K562 (cell line): ENCODE data around the gene C1QTNF6. TPM values are rescaled to one million over a fixed set of nuclear protein-coding genes. Genes with fewer than 3 reads are reported as not detected.

Source experiments
- ATAC-seq: fragments of 200-7000 bp; cut with Tn5 transposase; 3 replicates; pipeline ENCODE4 v1.9.1; 2020; ENCODE audit warnings: moderate library complexity
- BruUV-seq: library from RNA; stranded (reverse); fragments of 400-500 nt; replicated peaks from 2 replicates; lab custom pipeline; 2021; lab: Mats Ljungman, UMichigan
- CTCF ChIA-PET: fragments of 300-600 bp; formaldehyde crosslinking; extraction: SDS; loops from one replicate; lab custom pipeline; 2021; ENCODE audit warnings: low intra/inter-chr PET ratio; lab: Yijun Ruan, JAX
- POLR2A ChIA-PET: fragments of 300-600, 350-650 bp; sonication (Branson Sonifier 250); formaldehyde crosslinking; extraction: SDS; loops from one replicate; lab custom pipeline; 2021; ENCODE audit warnings: antibody characterized with exemption, inconsistent platforms; lab: Yijun Ruan, JAX
- DNase-seq, 4 experiments: peaks; one replicate each; pipeline versions ENCODE4 v3.0.0 to v3.0.0-alpha.2; 2011 to 2018; ENCODE audit warnings: low spot score in 3 of 4, mixed read lengths in 3 of 4; ENCODE audit errors: extremely low read depth in 1 of 4
- FAIRE-seq: peaks from 2 replicates; lab custom pipeline; 2011; peaks lifted over from hg19 to GRCh38; lab: Jason Lieb, UNC
- H2AFZ ChIP-seq: 2 replicates; pipeline ENCODE4 v1.6.0; 2011; ENCODE audit warnings: low read depth, low read length, control low read depth, inconsistent platforms
- H3K27ac ChIP-seq: fragments of 200-600 bp; 3 replicates; pipeline ENCODE4 v1.8.0; 2011; ENCODE audit warnings: low read depth, mild to moderate bottlenecking, control low read depth, inconsistent platforms, low read length, moderate library complexity, mixed read lengths; ENCODE audit errors: extremely low read depth
- H3K27me3 ChIP-seq, 2 experiments: fragments of 300-600 bp in 1 of 2; 2 replicates in 1 of 2; 3 replicates in 1 of 2; pipeline versions ENCODE4 v1.6.0 to v1.8.0; 2011; ENCODE audit warnings: inconsistent platforms in 2 of 2, low read length in 2 of 2, mild to moderate bottlenecking in 1 of 2, mixed read lengths in 1 of 2, moderate library complexity in 1 of 2; ENCODE audit not compliant: control insufficient read depth in 2 of 2, insufficient read depth in 2 of 2
- H3K36me3 ChIP-seq: fragments of 300-600 bp; 3 replicates; pipeline ENCODE4 v1.8.0; 2011; ENCODE audit warnings: mild to moderate bottlenecking, low read length, inconsistent platforms; ENCODE audit not compliant: control insufficient read depth, insufficient read depth
- H3K4me1 ChIP-seq, 2 experiments: fragments of 200-600 bp in 1 of 2; replicated peaks in 1 of 2; 2 replicates in 1 of 2; 3 replicates in 1 of 2; pipeline versions ENCODE4 v1.5.1 to v1.8.0; 2011; ENCODE audit warnings: inconsistent platforms in 2 of 2, low read length in 2 of 2, mild to moderate bottlenecking in 1 of 2, mixed read lengths in 1 of 2, moderate library complexity in 1 of 2; ENCODE audit not compliant: control insufficient read depth in 2 of 2, insufficient read depth in 2 of 2
- H3K4me2 ChIP-seq: 2 replicates; pipeline ENCODE4 v1.6.1; 2011; ENCODE audit warnings: low read length, control low read depth, inconsistent platforms, mixed read lengths; ENCODE audit not compliant: insufficient read depth
- H3K4me3 ChIP-seq: fragments of 200-600 bp; sonication (generic), shearing (Covaris generic); 2 replicates; pipeline ENCODE4 v1.5.1; 2016; ENCODE audit warnings: control low read depth, inconsistent platforms
- H3K79me2 ChIP-seq: fragments of 200-600 bp; 3 replicates; pipeline ENCODE4 v1.8.0; 2011; ENCODE audit warnings: low read length, inconsistent platforms; ENCODE audit not compliant: control insufficient read depth, insufficient read depth
- H3K9ac ChIP-seq, 2 experiments: 2 replicates each; pipeline versions ENCODE4 v1.6.0 to v1.6.1; 2011; ENCODE audit warnings: low read depth in 2 of 2, low read length in 2 of 2, control low read depth in 1 of 2, inconsistent platforms in 1 of 2, mild to moderate bottlenecking in 1 of 2, mixed read lengths in 1 of 2; ENCODE audit not compliant: insufficient read depth in 1 of 2
- H3K9me1 ChIP-seq: one replicate; pipeline ENCODE4 v1.6.0; 2011; ENCODE audit warnings: inconsistent platforms, mild to moderate bottlenecking, low read length, moderate library complexity; ENCODE audit not compliant: control insufficient read depth, insufficient read depth
- H3K9me3 ChIP-seq: replicated peaks from 2 replicates; pipeline ENCODE4 v1.5.1; 2011; ENCODE audit warnings: low read depth, low read length, inconsistent platforms; ENCODE audit not compliant: control insufficient read depth, insufficient read depth
- H4K20me1 ChIP-seq: replicated peaks from 2 replicates; pipeline ENCODE4 v1.6.1; 2011; ENCODE audit warnings: low read length, inconsistent platforms, mixed read lengths; ENCODE audit not compliant: control insufficient read depth, insufficient read depth
- BMI1 ChIP-seq: fragments of 150-350 bp; IDR thresholded peaks from 2 replicates; pipeline ENCODE4 v1.6.1; 2014; ENCODE audit warnings: low read length
- HMG20B ChIP-seq: fragments of 250-450 bp; sonication (Bioruptor Pico); IDR thresholded peaks from 2 replicates; pipeline ENCODE4 v1.5.0; 2021; ENCODE audit warnings: mild to moderate bottlenecking
- RB1 ChIP-seq: fragments of 450-650 bp; IDR thresholded peaks from 2 replicates; pipeline ENCODE4 v1.6.1; 2017; ENCODE audit warnings: low read depth, mild to moderate bottlenecking
- ZNF444 ChIP-seq: fragments of 250-450 bp; sonication (Bioruptor Pico); IDR thresholded peaks from 2 replicates; pipeline ENCODE4 v1.4.0; 2020; ENCODE audit warnings: mild to moderate bottlenecking, moderate library complexity
- ZNF589 ChIP-seq: fragments of 200-800 bp; sonication (Bioruptor generic); IDR thresholded peaks from 2 replicates; pipeline ENCODE4 v1.6.1; 2016; ENCODE audit warnings: low read depth, missing genetic modification characterization, missing compliant biosample characterization
- WGBS: fragments of 100-300 bp; shearing (Covaris generic); methylation state at CpG from one replicate; pipeline ENCODE4 v1.1.6; 2016; ENCODE audit warnings: low coverage, mixed read lengths; ENCODE audit not compliant: insufficient coverage; ENCODE audit errors: missing lambda C conversion rate; 5-methylcytosine and 5-hydroxymethylcytosine counted together
- in situ Hi-C: fragments of 300-500 bp; cut with MboI; formaldehyde crosslinking; loops from 4 replicates; pipeline ENCODE4 v1.15.0; 2018; ENCODE audit warnings: inconsistent platforms, mixed read lengths
- intact Hi-C: fragments of 100-400 bp; cut with micrococcal nuclease; formaldehyde crosslinking; loops from 2 replicates; pipeline ENCODE4 v1.14.2; 2022
- polyA plus RNA-seq, 8 experiments: library from polyadenylated mRNA; depleted of rRNA in 4 of 8; stranded (reverse) in 5 of 8; unstranded in 3 of 8; fragments of >200 nt; fragmentation: Nextera tagmentation in 2 of 8; fragmentation: Illumina TruSeq in 1 of 8; extraction: Ambion mirVana in 2 of 8; extraction: Trizol in 1 of 8; gene quantifications; 2 replicates each; pipeline versions ENCODE4 v1.2.1 to v1.2.3, GENCODE V29; 2011 to 2014; ENCODE audit warnings: inconsistent platforms in 1 of 8, missing spikeins in 1 of 8
- total RNA-seq, 7 experiments: library from RNA; depleted of rRNA in 6 of 7; stranded (reverse); fragments of >200 nt in 6 of 7; fragmentation: Illumina TruSeq in 2 of 7; extraction: Trizol in 2 of 7; gene quantifications; 2 replicates each; pipeline versions ENCODE4 v1.2.1 to v1.2.3, GENCODE V29; 2011 to 2021; ENCODE audit warnings: low replicate concordance in 1 of 7
- TF ChIP-seq, protein P1 (sequence below): fragments of 450-650 bp; formaldehyde crosslinking; IDR thresholded peaks from 2 replicates; pipeline ENCODE4 v1.4.0; 2020; ENCODE audit warnings: mild to moderate bottlenecking, moderate library complexity
- TF ChIP-seq, protein P2 (sequence below): fragments of 250-450 bp; sonication (Bioruptor Pico); IDR thresholded peaks from 2 replicates; pipeline ENCODE4 v1.8.0; 2021; ENCODE audit warnings: moderate library complexity, mild to moderate bottlenecking, inconsistent platforms
- TF ChIP-seq, protein P3 (sequence below): sonication (generic); formaldehyde crosslinking; IDR thresholded peaks from 2 replicates; pipeline ENCODE4 v1.8.0; 2022; ENCODE audit warnings: mild to moderate bottlenecking, missing genetic modification reagents

Gene C1QTNF6
- total and polyA plus RNA-seq, 9 of the 15 experiments (the other 6 are each of a cell fraction or from before 2014, with no cell fraction given), result 0.18 to 0.92 (median 0.55) TPM

DNA sequence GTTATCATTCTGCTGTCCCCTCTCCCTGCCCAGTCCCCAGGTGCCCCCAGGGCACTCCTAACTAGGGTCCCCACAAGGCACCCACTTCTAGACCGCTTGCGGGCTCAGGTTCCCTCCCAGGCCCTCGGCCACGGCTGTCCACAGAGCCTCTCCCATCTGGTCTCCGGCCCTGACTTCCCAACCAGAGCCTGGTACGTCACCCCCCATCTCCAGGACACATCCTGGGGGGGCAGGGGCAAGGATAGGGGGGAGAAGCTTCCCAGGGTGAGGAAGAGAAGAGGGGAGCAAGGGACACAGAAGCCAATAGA, 23.8 kb upstream of the C1QTNF6 start:
- Histone ChIP-seq H3K4me2 (no peak overlapping the region), H3K9me1 (no peaks in the 10 kb centered on the region), H4K20me1 (no peaks in the 10 kb centered on the region), H3K36me3 (no peaks in the 10 kb centered on the region), H3K9me3 (no peaks in the 10 kb centered on the region), H3K9ac (peak overlapping the region in 1 of 2 experiments; percentile 36; a peak in 2 of 4 replicates), H3K4me3 (no peak overlapping the region), H3K27me3 (peaks cover 0 to 15% of the 10 kb centered on the region in 2 experiments; a peak in 2 of 5 replicates), H2AFZ (no peak overlapping the region), H3K79me2 (no peaks in the 10 kb centered on the region), H3K27ac (no peak overlapping the region), H3K4me1 (peaks cover 0 to 26% of the 10 kb centered on the region in 2 experiments; a peak in 3 of 5 replicates)
- no TSS peak for BruUV-seq
- DNase-seq (no peak), ATAC-seq (no peak), FAIRE-seq (no peak)
- ChIA-PET POLR2A (interaction anchor here (1.0 kb wide), 1 partner anchor 13 kb away, joined by 3 read pairs; no protein-coding TSS in a partner anchor), CTCF (no interaction called here)
- intact Hi-C loops (no loop called here), in situ Hi-C loops (no loop called here)
- 10% methylated on average over 2 of the region's 6 CpGs for WGBS
- TF ChIP-seq, protein P1, sequence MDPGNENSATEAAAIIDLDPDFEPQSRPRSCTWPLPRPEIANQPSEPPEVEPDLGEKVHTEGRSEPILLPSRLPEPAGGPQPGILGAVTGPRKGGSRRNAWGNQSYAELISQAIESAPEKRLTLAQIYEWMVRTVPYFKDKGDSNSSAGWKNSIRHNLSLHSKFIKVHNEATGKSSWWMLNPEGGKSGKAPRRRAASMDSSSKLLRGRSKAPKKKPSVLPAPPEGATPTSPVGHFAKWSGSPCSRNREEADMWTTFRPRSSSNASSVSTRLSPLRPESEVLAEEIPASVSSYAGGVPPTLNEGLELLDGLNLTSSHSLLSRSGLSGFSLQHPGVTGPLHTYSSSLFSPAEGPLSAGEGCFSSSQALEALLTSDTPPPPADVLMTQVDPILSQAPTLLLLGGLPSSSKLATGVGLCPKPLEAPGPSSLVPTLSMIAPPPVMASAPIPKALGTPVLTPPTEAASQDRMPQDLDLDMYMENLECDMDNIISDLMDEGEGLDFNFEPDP (CRISPR knock-in tag), result no peak
- no peak for TF ChIP-seq HMG20B (CRISPR knock-in tag)
- TF ChIP-seq, protein P2, sequence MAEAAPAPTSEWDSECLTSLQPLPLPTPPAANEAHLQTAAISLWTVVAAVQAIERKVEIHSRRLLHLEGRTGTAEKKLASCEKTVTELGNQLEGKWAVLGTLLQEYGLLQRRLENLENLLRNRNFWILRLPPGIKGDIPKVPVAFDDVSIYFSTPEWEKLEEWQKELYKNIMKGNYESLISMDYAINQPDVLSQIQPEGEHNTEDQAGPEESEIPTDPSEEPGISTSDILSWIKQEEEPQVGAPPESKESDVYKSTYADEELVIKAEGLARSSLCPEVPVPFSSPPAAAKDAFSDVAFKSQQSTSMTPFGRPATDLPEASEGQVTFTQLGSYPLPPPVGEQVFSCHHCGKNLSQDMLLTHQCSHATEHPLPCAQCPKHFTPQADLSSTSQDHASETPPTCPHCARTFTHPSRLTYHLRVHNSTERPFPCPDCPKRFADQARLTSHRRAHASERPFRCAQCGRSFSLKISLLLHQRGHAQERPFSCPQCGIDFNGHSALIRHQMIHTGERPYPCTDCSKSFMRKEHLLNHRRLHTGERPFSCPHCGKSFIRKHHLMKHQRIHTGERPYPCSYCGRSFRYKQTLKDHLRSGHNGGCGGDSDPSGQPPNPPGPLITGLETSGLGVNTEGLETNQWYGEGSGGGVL (CRISPR knock-in tag), result no peak
- TF ChIP-seq, protein P3, sequence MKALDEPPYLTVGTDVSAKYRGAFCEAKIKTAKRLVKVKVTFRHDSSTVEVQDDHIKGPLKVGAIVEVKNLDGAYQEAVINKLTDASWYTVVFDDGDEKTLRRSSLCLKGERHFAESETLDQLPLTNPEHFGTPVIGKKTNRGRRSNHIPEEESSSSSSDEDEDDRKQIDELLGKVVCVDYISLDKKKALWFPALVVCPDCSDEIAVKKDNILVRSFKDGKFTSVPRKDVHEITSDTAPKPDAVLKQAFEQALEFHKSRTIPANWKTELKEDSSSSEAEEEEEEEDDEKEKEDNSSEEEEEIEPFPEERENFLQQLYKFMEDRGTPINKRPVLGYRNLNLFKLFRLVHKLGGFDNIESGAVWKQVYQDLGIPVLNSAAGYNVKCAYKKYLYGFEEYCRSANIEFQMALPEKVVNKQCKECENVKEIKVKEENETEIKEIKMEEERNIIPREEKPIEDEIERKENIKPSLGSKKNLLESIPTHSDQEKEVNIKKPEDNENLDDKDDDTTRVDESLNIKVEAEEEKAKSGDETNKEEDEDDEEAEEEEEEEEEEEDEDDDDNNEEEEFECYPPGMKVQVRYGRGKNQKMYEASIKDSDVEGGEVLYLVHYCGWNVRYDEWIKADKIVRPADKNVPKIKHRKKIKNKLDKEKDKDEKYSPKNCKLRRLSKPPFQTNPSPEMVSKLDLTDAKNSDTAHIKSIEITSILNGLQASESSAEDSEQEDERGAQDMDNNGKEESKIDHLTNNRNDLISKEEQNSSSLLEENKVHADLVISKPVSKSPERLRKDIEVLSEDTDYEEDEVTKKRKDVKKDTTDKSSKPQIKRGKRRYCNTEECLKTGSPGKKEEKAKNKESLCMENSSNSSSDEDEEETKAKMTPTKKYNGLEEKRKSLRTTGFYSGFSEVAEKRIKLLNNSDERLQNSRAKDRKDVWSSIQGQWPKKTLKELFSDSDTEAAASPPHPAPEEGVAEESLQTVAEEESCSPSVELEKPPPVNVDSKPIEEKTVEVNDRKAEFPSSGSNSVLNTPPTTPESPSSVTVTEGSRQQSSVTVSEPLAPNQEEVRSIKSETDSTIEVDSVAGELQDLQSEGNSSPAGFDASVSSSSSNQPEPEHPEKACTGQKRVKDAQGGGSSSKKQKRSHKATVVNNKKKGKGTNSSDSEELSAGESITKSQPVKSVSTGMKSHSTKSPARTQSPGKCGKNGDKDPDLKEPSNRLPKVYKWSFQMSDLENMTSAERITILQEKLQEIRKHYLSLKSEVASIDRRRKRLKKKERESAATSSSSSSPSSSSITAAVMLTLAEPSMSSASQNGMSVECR, result no peak
- TF ChIP-seq ZNF444 (CRISPR knock-in tag), result 0 out of 2 replicates have a peak, but pooled peaks have one; percentile 40
- no peak for TF ChIP-seq ZNF589 (CRISPR knock-in tag)
- no peak for TF ChIP-seq RB1
- TF ChIP-seq BMI1, result no peak
- TF ChIP-seq, all 486 proteins: peak for 1
